K562 treated with DMSO at 1 percent for 48 hours (cell line): ENCODE results near the gene ZCCHC3. TPM values are rescaled to one million over a fixed set of nuclear protein-coding genes. Genes with fewer than 3 reads are reported as not detected.

Experiments used
- total RNA-seq: library from RNA; unstranded; fragments of 300-600 nt; gene quantifications from 2 replicates; pipeline ENCODE4 v1.2.3, GENCODE V29; 2022; ENCODE audit warnings: low replicate concordance; ENCODE audit errors: extremely low read depth

The ZCCHC3 gene
- total RNA-seq: not detected in 2 replicates

DNA sequence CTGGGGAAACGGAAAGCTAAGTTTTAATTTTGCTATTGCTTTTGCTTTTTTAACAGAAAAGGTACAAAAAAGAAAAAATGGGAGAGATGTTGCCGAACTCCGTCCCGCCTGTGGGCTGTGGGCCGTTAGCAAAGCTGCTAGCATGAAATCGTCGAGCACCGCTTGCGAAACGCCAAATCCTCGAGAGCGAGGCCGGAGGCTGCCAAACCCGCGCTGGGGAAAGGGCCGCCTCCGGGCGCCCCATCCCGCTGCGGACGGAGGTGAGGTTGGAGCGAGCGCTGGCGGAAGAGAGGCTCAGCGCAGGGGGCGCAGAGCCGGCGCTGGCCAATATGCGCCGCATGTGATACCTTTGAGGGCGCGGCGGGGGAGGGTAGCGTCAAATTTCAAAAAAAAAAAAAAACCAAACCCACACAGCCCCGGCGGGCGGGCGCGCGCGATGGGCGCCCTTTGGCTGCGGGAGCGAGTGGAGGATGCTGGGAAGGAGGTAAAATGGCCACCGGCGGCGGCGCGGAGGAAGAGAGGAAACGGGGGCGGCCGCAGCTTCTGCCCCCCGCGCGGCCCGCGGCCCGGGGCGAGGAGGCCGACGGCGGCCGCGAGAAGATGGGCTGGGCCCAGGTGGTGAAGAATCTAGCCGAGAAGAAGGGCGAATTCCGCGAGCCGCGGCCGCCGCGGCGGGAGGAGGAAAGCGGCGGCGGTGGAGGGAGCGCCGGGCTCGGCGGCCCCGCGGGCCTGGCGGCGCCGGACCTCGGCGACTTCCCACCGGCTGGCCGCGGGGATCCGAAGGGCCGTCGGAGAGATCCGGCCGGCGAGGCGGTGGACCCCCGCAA lies at the start of gene ZCCHC3:
Gene ZCCHC3 (plus strand): TSS at position 473 of the 827 bp plus-strand sequence. CDS start 17 bp downstream, at position 490.

GRCh38 chr20:257419-257818 lies 40.0 kb upstream of the ZCCHC3 start, which contains the start of gene DEFB132:
Gene DEFB132 (plus strand): TSS chr20:257724. CDS start chr20:257779, 55 bp downstream.

GRCh38 chr20:290084-290831 lies 7.1 kb upstream of the ZCCHC3 start, which contains the start of gene C20orf96:
Gene C20orf96 (minus strand): TSS chr20:290750. CDS start chr20:290610, 140 bp downstream.

GRCh38 chr20:325045-325888 lies 27.9 kb downstream of the ZCCHC3 start, which contains the start of gene SOX12:
Gene SOX12 (plus strand): TSS chr20:325552. CDS start chr20:325925, 373 bp downstream.

GRCh38 chr20:346640-347316 lies 49.4 kb downstream of the ZCCHC3 start, which contains the start of gene NRSN2:
Gene NRSN2 (plus strand): TSS chr20:347111. CDS start chr20:349644, 2,533 bp downstream.

Other genes starting within 250 kb of the ZCCHC3 start
- not detected in 2 replicates for gene DEFB125, start 209.9 kb upstream of the ZCCHC3 start, total RNA-seq
- gene DEFB126, start 155.0 kb upstream of the ZCCHC3 start, total RNA-seq: not detected in 2 replicates
- not detected in 2 replicates for gene DEFB127, start 140.1 kb upstream of the ZCCHC3 start, total RNA-seq
- not detected in 2 replicates for gene DEFB128, start 107.9 kb upstream of the ZCCHC3 start, total RNA-seq
- gene DEFB129, start 70.3 kb upstream of the ZCCHC3 start, total RNA-seq: not detected in 2 replicates
- not detected in 2 replicates for gene DEFB132, start 39.8 kb upstream of the ZCCHC3 start, total RNA-seq
- gene C20orf96, start 6.8 kb upstream of the ZCCHC3 start, total RNA-seq: not detected in 2 replicates
- gene SOX12, start 28.0 kb downstream of the ZCCHC3 start, total RNA-seq: not detected in 2 replicates
- gene NRSN2, start 49.5 kb downstream of the ZCCHC3 start, total RNA-seq: not detected in 2 replicates
- gene TRIB3, start 83.2 kb downstream of the ZCCHC3 start, total RNA-seq: 154 TPM in 1 of 2 replicates, not detected in the other
- not detected in 2 replicates for gene RBCK1, start 110.7 kb downstream of the ZCCHC3 start, total RNA-seq
- not detected in 2 replicates for gene TBC1D20, start 165.0 kb downstream of the ZCCHC3 start, total RNA-seq
- 109 TPM in 1 of 2 replicates, not detected in the other for gene CSNK2A1, start 246.2 kb downstream of the ZCCHC3 start, total RNA-seq